ENCODE results near the gene SYT7.
"Not testable (repeated sequence)": the region's sequence is repeated elsewhere in the genome, so short reads cannot be mapped to it uniquely, and the experiment has no call there.

Gene SYT7

DNA sequence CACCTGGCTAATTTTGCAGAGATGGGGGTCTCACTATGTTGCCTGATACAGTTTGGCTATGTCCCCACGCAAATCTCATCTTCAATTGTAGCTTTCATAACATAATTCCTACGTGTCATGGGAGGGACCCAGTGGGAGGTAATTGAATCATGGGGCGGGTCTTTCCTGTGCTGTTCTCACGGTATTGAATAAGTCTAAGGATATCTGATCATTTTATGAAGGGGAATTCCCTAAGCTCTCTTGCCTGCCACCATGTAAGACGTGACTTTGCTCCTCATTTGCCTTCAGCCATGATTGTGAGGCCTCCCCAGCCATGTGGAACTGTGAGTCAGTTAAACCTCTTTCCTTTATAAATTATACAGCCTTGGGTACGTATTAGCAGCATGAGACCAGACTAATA lies 113.3 kb downstream of the SYT7 start:
- not testable (repeated sequence) for DNase-seq

Data from NCI-H510A treated with DMSO at 0.1 percent for 48 hours (cell line).